Esophagus muscularis mucosa (tissue), 4 donors: ENCODE measurements around the gene PTPN7.

Source experiments
- EP300 ChIP-seq: sonication (generic); formaldehyde crosslinking; IDR thresholded peaks from one replicate; pipeline ENCODE4 v1.6.1; 2017; ENCODE audit warnings: antibody characterized with exemption
- POLR2AphosphoS5 ChIP-seq, 2 donors: sonication (generic); formaldehyde crosslinking; IDR thresholded peaks; one replicate each; pipeline ENCODE4 v1.6.1; 2017; ENCODE audit warnings: antibody characterized with exemption in 2 of 2
- TF ChIP-seq, protein P1 (sequence below), 3 experiments: fragments of 200-600 bp in 2 of 3; fragments of 450-650 bp in 1 of 3; sonication (generic) in 2 of 3; IDR thresholded peaks; one replicate each; pipeline ENCODE4 v1.5.1; 2017 to 2019; ENCODE audit warnings: antibody characterized with exemption in 3 of 3, mild to moderate bottlenecking in 2 of 3, moderate library complexity in 1 of 3

- TF ChIP-seq, protein P1, sequence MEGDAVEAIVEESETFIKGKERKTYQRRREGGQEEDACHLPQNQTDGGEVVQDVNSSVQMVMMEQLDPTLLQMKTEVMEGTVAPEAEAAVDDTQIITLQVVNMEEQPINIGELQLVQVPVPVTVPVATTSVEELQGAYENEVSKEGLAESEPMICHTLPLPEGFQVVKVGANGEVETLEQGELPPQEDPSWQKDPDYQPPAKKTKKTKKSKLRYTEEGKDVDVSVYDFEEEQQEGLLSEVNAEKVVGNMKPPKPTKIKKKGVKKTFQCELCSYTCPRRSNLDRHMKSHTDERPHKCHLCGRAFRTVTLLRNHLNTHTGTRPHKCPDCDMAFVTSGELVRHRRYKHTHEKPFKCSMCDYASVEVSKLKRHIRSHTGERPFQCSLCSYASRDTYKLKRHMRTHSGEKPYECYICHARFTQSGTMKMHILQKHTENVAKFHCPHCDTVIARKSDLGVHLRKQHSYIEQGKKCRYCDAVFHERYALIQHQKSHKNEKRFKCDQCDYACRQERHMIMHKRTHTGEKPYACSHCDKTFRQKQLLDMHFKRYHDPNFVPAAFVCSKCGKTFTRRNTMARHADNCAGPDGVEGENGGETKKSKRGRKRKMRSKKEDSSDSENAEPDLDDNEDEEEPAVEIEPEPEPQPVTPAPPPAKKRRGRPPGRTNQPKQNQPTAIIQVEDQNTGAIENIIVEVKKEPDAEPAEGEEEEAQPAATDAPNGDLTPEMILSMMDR (IDR thresholded peaks at IDR 0.05), result no peak
- no peak for TF ChIP-seq EP300
- no peak for TF ChIP-seq POLR2AphosphoS5 (IDR thresholded peaks at IDR 0.05)
Observed at GRCh38 chr1:202162047-202162417, 1.6 kb upstream of the PTPN7 start.
